GM18858 (cell line): Measurements from ENCODE around the gene ADAT3.
"Not testable (repeated sequence)": the region's sequence is repeated elsewhere in the genome, so short reads cannot be mapped to it uniquely, and the experiment has no call there.

ENCODE experiments used
- ATAC-seq: cut with Tn5 transposase; IDR thresholded peaks from one replicate; pipeline ENCODE4 v1.9.1; 2021; ENCODE audit not compliant: unreplicated experiment

ADAT3 gene

GRCh38 chr19:1882786-1883692 lies 22.2 kb upstream of the ADAT3 start:
- no peak for ATAC-seq

GRCh38 chr19:1883784-1884183 lies 21.4 kb upstream of the ADAT3 start:
- no peak for ATAC-seq

- ATAC-seq = no peak
These were observed 20.9 kb upstream of the ADAT3 start for GRCh38 chr19:1884291-1884718.

GRCh38 chr19:1884719-1885334 lies 20.4 kb upstream of the ADAT3 start:
- no peak for ATAC-seq

- ATAC-seq = not testable (repeated sequence)
These were observed 19.6 kb upstream of the ADAT3 start, which contains the start of gene ABHD17A for GRCh38 chr19:1885398-1886119. ABHD17A (minus strand) TSS chr19:1885496; CDS start chr19:1881566, 3,930 bp downstream.

GRCh38 chr19:1886360-1886759 lies 18.8 kb upstream of the ADAT3 start:
- ATAC-seq = not testable (repeated sequence)

- ATAC-seq = no peak
These were observed 16.8 kb upstream of the ADAT3 start for GRCh38 chr19:1888385-1888784.

GRCh38 chr19:1889907-1890306 lies 15.3 kb upstream of the ADAT3 start:
- ATAC-seq = no peak

GRCh38 chr19:1893791-1894190 lies 11.4 kb upstream of the ADAT3 start:
- no peak for ATAC-seq

- no peak for ATAC-seq
These were observed 8.7 kb upstream of the ADAT3 start for GRCh38 chr19:1896508-1896907.

- ATAC-seq = no peak
These were observed 3.2 kb upstream of the ADAT3 start for GRCh38 chr19:1901940-1902404.

GRCh38 chr19:1902923-1903322 lies 2.3 kb upstream of the ADAT3 start:
- ATAC-seq = no peak

- ATAC-seq = no peak
These were observed 414 bp upstream of the ADAT3 start for GRCh38 chr19:1904860-1905109.

- ATAC-seq = no peak
These were observed 720 bp downstream of the ADAT3 start for GRCh38 chr19:1905863-1906375.

- ATAC-seq = no peak
These were observed 1.9 kb downstream of the ADAT3 start for GRCh38 chr19:1906985-1907562.

- no peak for ATAC-seq
These were observed 2.6 kb downstream of the ADAT3 start for GRCh38 chr19:1907563-1908363.

GRCh38 chr19:1908364-1908678 lies 3.1 kb downstream of the ADAT3 start:
- no peak for ATAC-seq

- no peak for ATAC-seq
These were observed 4.5 kb downstream of the ADAT3 start for GRCh38 chr19:1909761-1910080.

GRCh38 chr19:1910177-1910576 lies 5.0 kb downstream of the ADAT3 start:
- ATAC-seq = no peak

GRCh38 chr19:1911098-1911497 lies 5.9 kb downstream of the ADAT3 start:
- ATAC-seq = no peak

- no peak for ATAC-seq
These were observed 6.8 kb downstream of the ADAT3 start for GRCh38 chr19:1911995-1912394.
